ENCODE results near the gene RNF225.
"Not testable (repeated sequence)": the region's sequence is repeated elsewhere in the genome, so short reads cannot be mapped to it uniquely, and the experiment has no call there.

RNF225 gene

GRCh38 chr19:58387338-58388174, 7.9 kb upstream of the RNF225 start:
- DNase-seq: no peak

GRCh38 chr19:58388175-58388526, 7.3 kb upstream of the RNF225 start:
- DNase-seq: no peak

- no peak for DNase-seq
Measured at GRCh38 chr19:58392945-58393724, 2.3 kb upstream of the RNF225 start.

- DNase-seq: no peak
Measured at GRCh38 chr19:58393725-58394033, 1.8 kb upstream of the RNF225 start.

- DNase-seq: no peak
Measured at GRCh38 chr19:58394821-58395219, 636 bp upstream of the RNF225 start.

- no peak for DNase-seq
Measured at GRCh38 chr19:58395979-58396627, 647 bp downstream of the RNF225 start.

GRCh38 chr19:58396691-58397532, 1.5 kb downstream of the RNF225 start:
- DNase-seq: no peak

GRCh38 chr19:58397533-58398037, 2.1 kb downstream of the RNF225 start:
- DNase-seq: no peak

- DNase-seq: no peak
Measured at GRCh38 chr19:58398087-58398486, 2.6 kb downstream of the RNF225 start.

- DNase-seq: no peak
Measured at GRCh38 chr19:58398545-58398944, 3.1 kb downstream of the RNF225 start.

GRCh38 chr19:58399903-58400302, 4.4 kb downstream of the RNF225 start:
- DNase-seq: no peak

- DNase-seq: no peak
Measured at GRCh38 chr19:58400316-58400915, 5.0 kb downstream of the RNF225 start.

GRCh38 chr19:58400916-58401839, 5.7 kb downstream of the RNF225 start:
- DNase-seq: peak; percentile 98 to 100

- no peak for DNase-seq
Measured at GRCh38 chr19:58401840-58402421, 6.5 kb downstream of the RNF225 start.

- not testable (repeated sequence) for DNase-seq
Measured at GRCh38 chr19:58403920-58404478, 8.5 kb downstream of the RNF225 start.

GRCh38 chr19:58406818-58407657, 11.6 kb downstream of the RNF225 start:
- no peak for DNase-seq

- peak in 1 of 2 experiments; percentile 38 for DNase-seq
Measured at GRCh38 chr19:58407658-58408151, 12.2 kb downstream of the RNF225 start.

GRCh38 chr19:58408152-58409009, 12.9 kb downstream of the RNF225 start, which contains the start of gene ZNF584:
TSS of gene ZNF584 (plus strand) at chr19:58408649. CDS start at chr19:58409148, 499 bp downstream.
- DNase-seq: peak; percentile 91 to 98

Measured in NCI-H526 (cell line).